ENCODE data around the gene NHSL2.
A peak's percentile ranks its signal among the peaks of the same experiment; 100 is the strongest.
"Not testable (repeated sequence)": the region's sequence is repeated elsewhere in the genome, so short reads cannot be mapped to it uniquely, and the experiment has no call there.

NHSL2 gene

GRCh38 chrX:72045552-72046277 is 135.1 kb downstream of the NHSL2 start:
- DNase-seq, result no peak

DNA sequence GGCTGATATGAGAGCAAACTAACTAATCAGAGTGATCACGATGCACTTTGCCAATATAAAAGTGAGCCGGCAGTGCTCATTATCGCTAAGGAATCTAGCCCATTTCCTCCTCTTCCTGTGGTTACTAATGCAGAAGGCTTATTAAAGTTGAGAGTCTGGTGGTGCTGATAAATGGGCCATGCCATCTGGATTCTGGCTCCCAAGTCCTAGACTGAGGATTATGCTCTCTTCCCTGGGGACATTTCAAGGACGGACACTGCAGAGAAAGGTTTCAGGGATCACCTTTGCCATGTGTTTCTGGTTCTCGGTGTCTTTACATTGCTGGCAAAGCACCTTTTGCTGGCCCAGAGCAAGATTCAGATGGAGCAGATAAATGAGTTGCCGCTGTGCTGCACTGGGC is 135.8 kb downstream of the NHSL2 start:
- DNase-seq, result no peak

DNA sequence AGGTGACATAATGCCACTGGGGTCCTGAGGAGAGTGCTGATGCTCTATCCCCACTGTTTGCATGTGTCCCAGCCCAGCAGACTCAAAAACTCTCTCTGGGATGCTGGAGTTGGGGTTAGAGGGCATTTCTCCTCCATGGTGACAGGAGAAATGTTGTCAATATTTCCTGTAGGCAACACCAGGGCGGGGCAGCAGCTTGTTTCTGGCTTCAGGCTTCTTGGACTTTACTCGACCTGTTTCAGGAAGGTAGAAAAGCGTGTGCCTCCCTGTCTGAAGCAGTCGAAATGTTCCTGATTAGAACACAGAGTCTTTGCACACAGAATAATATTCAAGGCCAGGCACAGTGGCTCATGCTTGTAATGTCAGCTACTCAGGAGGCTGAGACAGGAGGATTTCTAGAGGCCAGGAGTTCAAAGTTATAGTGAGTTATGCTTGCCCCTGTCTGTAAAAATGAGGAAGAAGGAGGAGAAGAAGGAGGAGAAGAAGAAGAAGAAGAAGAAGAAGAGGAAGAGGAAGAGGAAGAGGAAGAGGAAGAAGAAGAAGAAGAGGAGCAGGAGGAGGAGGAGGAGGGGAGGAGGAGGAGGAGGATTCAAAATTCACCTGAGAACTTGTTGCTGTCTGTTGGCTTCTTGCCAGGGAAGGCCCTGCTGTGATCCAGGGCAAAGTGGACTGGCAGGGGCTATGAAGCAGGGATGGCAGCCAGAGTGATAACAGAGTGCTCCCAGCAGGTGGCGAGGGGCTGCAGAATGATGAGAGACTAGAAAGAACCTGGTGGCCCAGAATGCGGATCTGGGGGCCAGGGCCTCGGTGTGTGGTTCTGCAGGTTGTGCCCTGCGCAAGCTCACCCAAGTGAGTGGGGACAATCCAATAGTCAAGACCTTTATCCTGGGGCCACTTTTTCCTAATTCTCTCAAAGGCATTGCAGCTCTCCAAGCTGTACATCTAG is 138.1 kb downstream of the NHSL2 start:
- DNase-seq, result peak; percentile 1

GRCh38 chrX:72050011-72050410 is 139.4 kb downstream of the NHSL2 start:
- DNase-seq, result no peak

DNA sequence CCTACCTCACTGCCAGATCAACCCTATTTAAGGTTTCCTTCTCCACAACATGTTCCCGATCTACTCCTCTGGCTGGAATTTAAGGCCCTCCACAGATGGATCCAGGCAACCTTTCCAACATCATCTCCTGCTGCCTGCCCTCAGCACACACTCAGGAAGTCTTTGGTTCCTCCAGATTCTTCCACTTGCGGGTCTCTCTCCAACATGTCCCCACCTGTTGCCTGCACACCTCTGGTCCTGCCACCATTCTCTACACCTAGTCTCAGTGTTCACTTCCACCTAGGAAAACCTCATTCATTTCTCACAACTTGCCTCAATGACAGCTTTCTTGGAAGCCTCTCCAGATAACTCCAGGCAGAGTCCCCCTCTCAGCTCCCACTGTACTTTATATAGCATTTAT is 140.9 kb downstream of the NHSL2 start:
- DNase-seq, result no peak

DNA sequence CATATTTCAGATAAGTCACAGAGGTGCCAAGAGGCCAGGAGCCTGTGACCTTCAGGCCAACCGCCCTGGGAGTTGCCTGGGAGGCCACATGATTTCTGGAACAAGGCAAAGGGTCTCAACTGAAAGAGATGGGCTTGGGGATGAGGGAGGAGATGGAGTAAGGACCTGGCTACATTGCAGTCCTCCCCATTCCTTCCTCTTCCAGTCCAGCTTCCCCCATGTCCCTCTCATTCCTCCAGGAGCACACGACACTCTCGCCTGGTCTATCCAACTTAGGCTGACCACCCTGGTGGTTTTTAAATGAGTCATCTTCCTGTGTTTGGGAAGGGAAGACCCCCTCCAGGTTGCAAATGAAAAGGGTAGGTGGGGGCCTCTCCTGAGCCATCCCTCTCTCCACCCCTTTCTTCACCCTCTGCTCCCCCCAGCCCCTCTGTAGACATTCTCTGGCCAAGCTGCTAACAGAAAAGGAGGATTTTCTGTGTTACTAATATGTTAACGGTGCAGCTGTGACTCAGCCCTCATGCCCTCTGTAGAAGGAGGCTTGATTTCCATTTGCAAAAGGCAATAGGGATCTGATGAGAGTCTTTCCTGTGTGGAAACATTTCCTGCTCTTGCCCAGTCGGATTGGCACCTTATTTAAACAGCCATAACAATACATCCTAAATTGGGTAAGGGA is 141.9 kb downstream of the NHSL2 start:
- no peak for DNase-seq

GRCh38 chrX:72053508-72053907 is 142.9 kb downstream of the NHSL2 start:
- DNase-seq, result no peak

GRCh38 chrX:72054779-72055489 is 144.3 kb downstream of the NHSL2 start:
- no peak for DNase-seq

- no peak for DNase-seq
Measured at GRCh38 chrX:72057331-72057730, 146.7 kb downstream of the NHSL2 start.

GRCh38 chrX:72057849-72058248 is 147.2 kb downstream of the NHSL2 start:
- no peak for DNase-seq

DNA sequence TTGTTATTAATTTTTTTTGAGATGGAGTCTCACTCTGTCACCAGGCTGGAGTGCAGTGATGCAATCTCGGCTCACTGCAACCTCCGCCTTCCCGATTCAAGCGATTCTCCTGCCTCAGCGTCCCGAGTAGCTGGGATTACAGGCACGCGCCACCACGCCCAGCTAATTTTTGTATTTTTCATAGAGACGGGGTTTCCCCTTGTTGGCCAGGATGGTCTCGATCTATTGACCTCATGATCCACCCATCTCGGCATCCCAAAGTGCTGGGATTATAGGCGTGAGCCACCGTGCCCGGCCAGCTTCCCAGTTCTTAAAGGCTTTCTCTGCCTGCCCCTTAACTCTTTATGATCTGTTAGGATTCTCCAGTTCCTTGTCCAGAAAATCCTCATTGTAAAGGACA is 147.7 kb downstream of the NHSL2 start:
- not testable (repeated sequence) for DNase-seq

DNA sequence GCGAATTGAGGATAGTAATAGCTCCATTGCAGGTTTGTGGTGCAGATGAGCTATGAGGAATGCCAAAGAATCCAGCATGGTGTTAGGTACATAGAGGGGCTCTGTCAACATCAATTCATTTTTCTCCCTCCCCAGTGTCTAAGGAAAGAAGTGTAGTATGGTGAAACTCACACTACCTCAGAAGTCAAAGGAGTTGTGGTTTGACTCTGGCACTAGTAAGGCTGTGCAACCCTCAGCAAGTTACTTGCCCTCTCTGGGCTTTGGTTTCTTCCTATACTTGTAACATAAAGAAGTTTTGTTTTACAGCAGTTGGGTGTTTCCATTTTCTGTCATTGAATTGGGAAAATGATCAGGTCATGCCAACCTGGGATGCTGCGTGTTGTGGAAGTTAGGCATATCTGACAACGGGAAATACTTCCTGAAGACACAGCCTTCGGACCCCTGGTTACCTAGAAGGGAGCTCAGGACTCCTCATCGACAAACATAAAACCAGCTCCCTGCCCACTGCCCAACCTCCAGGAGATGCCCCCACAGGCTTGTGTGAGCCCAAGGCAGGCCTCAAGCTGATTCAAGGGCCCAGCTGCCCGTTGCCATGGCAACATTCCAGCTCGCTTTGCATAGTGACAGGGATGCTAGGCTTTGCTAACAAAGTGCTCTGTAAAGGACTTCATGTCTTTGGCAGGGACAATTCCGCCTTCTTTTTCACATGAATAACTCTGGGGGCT is 149.7 kb downstream of the NHSL2 start:
- peak; percentile 15 for DNase-seq

DNA sequence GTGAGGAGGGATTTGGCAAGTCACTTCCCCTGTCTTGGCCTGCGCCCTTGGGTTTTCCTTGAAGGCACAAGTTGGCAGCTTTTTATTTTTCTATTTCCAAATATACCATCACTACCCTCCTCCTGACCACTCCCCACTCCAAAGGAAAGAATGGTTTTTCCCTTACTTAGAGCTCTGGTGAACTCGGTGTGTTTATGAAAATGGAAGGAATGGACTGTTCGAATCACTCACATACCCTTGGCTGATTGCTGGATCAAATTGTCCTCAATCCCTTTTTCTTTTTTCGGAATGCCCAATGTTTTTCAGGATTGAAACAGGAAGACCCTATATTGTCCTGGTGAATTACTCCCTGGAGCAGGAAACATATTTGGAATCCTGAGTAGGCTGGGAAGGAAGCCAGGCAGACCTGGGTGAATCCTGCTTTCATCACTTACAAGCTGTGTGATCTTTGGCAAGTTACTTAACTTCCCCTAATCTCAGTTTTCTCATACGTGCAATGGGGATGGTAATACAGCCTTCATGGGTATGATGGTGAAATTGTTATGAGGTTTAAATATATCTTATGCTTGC is 150.4 kb downstream of the NHSL2 start:
- DNase-seq, result no peak

DNA sequence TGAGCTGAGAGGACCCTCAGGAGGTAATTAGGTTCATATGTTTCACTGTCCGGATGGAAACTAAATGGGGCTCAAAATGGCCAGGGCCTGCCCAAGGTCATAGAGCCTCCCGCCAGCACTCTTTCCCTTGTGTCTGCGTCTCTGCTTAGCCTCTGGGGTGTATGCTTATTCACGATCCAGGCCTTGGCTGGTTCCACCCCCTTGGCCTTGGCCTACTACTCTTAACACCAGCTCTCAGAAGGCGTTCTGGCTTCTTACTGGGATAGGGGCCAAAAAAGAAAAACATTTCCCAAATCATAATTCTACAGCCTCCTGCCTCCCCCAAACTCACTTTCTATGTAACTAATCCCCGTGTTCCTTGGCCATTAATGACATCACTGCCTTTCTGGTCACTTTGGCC is 152.3 kb downstream of the NHSL2 start:
- DNase-seq, result no peak

DNA sequence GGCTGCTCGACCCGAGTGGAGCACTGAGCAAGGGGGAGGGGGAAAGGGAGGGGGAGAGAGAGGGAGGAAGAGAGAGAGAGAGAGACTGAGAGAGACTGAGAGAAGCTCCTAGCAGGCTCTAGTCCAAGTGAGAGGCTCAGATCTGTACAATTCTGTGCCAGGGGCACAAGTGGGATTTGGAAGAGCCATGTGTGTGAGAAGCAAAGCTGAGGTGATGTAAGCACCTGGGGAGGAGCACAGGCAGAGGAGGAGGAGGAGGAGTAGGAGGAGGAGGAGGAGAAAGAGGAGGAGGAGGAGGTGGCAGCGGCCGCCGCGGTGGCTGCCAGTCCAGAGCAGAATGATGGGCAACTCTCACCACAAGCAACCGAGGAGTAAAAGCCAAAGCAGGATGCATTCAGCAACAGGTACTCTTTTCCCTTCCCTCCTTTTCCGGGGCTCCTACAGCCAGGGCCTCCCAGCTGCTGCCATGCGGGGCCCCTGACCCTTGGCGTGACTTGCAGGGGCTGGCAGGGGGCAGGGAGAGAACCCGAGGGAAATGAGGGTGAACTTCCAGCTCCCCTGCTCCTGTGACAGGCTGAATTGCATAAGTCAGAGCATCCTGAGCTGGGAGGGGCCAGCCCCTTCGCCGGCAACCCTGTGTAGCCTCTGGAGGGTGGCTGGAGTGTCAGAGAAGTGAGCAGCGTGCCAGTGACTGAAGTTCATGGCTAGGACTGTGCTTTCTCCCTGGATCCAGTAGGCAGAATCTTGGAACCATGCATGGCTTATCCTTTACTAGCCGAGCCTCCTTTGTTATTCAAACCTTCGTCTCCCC is 158.9 kb downstream of the NHSL2 start:
- DNase-seq, result no peak

GRCh38 chrX:72071213-72071612 is 160.6 kb downstream of the NHSL2 start:
- no peak for DNase-seq

DNA sequence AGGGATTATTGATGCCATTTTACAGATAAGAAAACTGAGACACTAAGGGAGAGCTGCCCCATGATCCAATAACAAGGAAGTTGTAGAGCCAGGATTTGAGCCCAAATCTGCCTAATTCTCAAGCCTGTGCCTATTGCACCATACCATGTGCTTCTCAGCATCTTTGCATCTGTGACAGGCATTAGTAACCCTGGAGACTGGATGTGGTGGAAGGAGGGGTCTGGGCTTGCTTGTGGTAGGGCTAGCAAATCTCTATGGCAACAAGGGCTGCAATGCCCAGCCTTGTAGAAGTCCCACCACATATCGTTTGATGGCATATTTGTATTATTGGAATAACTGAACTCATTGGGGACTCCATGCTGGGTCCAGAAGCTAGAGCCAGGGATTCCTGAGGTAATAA is 163.0 kb downstream of the NHSL2 start:
- no peak for DNase-seq

- DNase-seq, result no peak
Measured at GRCh38 chrX:72078411-72078810, 167.8 kb downstream of the NHSL2 start.

DNA sequence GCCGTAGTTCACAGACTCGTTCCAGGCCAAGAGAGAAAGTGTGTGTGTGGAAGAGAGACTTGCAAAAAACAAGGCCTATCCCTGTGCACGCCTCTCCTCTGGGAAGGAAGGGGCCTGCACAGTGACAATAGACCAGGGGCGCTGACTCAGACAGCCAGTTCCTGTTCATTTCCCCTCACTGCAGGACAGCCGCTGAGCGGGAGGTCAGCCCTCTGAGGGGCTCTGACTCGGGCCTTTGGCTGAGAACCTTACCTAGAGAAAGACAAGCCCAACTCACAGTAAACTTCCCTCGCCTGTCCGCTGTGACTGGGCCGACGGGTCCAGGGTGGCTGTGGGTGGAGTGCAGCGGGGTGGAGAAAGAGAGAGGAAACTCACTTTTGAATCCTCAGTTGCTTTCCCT is 169.0 kb downstream of the NHSL2 start:
- DNase-seq, result no peak

- DNase-seq, result no peak
Measured at GRCh38 chrX:72080150-72080549, 169.5 kb downstream of the NHSL2 start.

- no peak for DNase-seq
Measured at GRCh38 chrX:72080800-72081199, 170.2 kb downstream of the NHSL2 start.
